SU-DHL-6 (cell line): Measurements from ENCODE around the gene NLGN1.

Experiments used
- EZH2phosphoT487 ChIP-seq: fragments of 200-600 bp; sonication (generic), shearing (Covaris generic); conservative IDR thresholded peaks from 2 replicates; pipeline ENCODE4 v1.6.1; 2018; ENCODE audit warnings: mild to moderate bottlenecking, antibody characterized with exemption, low read length, moderate library complexity, mixed read lengths
- TF ChIP-seq, protein P1 (sequence below): fragments of 200-600 bp; sonication (generic); IDR thresholded peaks from one replicate; pipeline ENCODE4 v1.5.1; 2017; ENCODE audit warnings: antibody characterized with exemption, mild to moderate bottlenecking, low read length, moderate library complexity; ENCODE audit not compliant: insufficient read depth, poor library complexity, severe bottlenecking

DNA sequence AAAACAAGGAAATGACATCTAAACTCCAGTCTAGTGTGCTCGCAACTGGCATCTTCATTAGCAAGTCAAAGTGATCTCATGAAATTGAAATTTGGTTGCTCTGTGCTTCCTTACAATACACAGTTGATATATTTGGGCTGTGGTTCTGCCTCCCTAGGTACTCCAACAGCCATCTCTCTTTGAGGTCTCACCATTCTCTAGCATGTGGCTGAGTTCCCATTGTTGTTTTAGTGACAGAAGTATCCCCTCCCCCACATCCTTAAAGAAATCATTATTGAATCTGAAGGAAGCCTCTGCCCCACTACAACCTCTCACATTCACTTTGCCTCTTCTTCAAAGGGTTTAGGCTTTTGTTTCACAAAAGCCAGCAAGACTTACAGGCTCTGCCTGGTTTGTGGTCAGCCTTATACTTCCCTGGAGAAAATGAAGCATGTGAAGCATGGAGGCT is 516.5 kb downstream of the NLGN1 start:
- TF ChIP-seq, protein P1, sequence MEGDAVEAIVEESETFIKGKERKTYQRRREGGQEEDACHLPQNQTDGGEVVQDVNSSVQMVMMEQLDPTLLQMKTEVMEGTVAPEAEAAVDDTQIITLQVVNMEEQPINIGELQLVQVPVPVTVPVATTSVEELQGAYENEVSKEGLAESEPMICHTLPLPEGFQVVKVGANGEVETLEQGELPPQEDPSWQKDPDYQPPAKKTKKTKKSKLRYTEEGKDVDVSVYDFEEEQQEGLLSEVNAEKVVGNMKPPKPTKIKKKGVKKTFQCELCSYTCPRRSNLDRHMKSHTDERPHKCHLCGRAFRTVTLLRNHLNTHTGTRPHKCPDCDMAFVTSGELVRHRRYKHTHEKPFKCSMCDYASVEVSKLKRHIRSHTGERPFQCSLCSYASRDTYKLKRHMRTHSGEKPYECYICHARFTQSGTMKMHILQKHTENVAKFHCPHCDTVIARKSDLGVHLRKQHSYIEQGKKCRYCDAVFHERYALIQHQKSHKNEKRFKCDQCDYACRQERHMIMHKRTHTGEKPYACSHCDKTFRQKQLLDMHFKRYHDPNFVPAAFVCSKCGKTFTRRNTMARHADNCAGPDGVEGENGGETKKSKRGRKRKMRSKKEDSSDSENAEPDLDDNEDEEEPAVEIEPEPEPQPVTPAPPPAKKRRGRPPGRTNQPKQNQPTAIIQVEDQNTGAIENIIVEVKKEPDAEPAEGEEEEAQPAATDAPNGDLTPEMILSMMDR, result no peak
- no peak for TF ChIP-seq EZH2phosphoT487
